H9 (cell line): ENCODE measurements around the gene EPB41L1. TPM values are rescaled to one million over a fixed set of nuclear protein-coding genes. Genes with fewer than 3 reads are reported as not detected.

Experiments used
- DNase-seq: peaks from one replicate; pipeline ENCODE4 v3.0.0-alpha.2; 2017
- H2AFZ ChIP-seq: one replicate; pipeline ENCODE4 v1.6.1; 2013; ENCODE audit warnings: mild to moderate bottlenecking, low read length, control low read depth, moderate library complexity
- H2AK5ac ChIP-seq: 2 replicates; pipeline ENCODE4 v1.6.1; 2013; ENCODE audit warnings: low read length, control low read depth, mixed read lengths; ENCODE audit not compliant: insufficient read length
- H2BK120ac ChIP-seq: one replicate; pipeline ENCODE4 v1.6.1; 2013; ENCODE audit warnings: low read depth, mild to moderate bottlenecking, low read length, control low read depth, inconsistent platforms; ENCODE audit not compliant: poor library complexity, severe bottlenecking
- H2BK12ac ChIP-seq: 2 replicates; pipeline ENCODE4 v1.6.1; 2013; ENCODE audit warnings: low read length, control low read depth, mixed read lengths, low read depth; ENCODE audit not compliant: insufficient read length
- H2BK15ac ChIP-seq: 2 replicates; pipeline ENCODE4 v1.6.1; 2013; ENCODE audit warnings: low read depth, low read length, control low read depth
- H2BK20ac ChIP-seq: one replicate; pipeline ENCODE4 v1.6.1; 2013; ENCODE audit warnings: low read depth, mild to moderate bottlenecking, low read length, control low read depth, inconsistent platforms; ENCODE audit not compliant: poor library complexity, severe bottlenecking
- H2BK5ac ChIP-seq: 2 replicates; pipeline ENCODE4 v1.6.1; 2013; ENCODE audit warnings: low read length, control low read depth, mixed read lengths; ENCODE audit not compliant: insufficient read length
- H3K14ac ChIP-seq: 2 replicates; pipeline ENCODE4 v1.6.1; 2013; ENCODE audit warnings: low read length, control low read depth; ENCODE audit not compliant: insufficient read depth
- H3K18ac ChIP-seq: 2 replicates; pipeline ENCODE4 v1.6.1; 2013; ENCODE audit warnings: low read depth, mild to moderate bottlenecking, mixed read lengths, low read length, control low read depth; ENCODE audit not compliant: insufficient read length
- H3K23ac ChIP-seq: 2 replicates; pipeline ENCODE4 v1.6.1; 2013; ENCODE audit warnings: low read length, control low read depth, mixed read lengths, low read depth; ENCODE audit not compliant: insufficient read length
- H3K23me2 ChIP-seq: 2 replicates; pipeline ENCODE4 v1.6.1; 2013; ENCODE audit warnings: low read depth, mild to moderate bottlenecking, mixed read lengths, low read length, control low read depth; ENCODE audit not compliant: insufficient read length, poor library complexity, severe bottlenecking
- H3K27ac ChIP-seq: 2 replicates; pipeline ENCODE4 v1.5.1; 2013; ENCODE audit warnings: low read length, control low read depth, mixed read lengths, low read depth; ENCODE audit not compliant: insufficient read length
- H3K27me3 ChIP-seq: 2 replicates; pipeline ENCODE4 v1.6.1; 2013; ENCODE audit warnings: low read length, control low read depth, inconsistent platforms; ENCODE audit not compliant: insufficient read depth
- H3K4ac ChIP-seq: 2 replicates; pipeline ENCODE4 v1.6.1; 2013; ENCODE audit warnings: low read depth, mild to moderate bottlenecking, control low read depth, inconsistent platforms, low read length, moderate library complexity
- H3K4me1 ChIP-seq: 2 replicates; pipeline ENCODE4 v1.6.1; 2013; ENCODE audit warnings: low read length, control low read depth, inconsistent platforms; ENCODE audit not compliant: insufficient read depth
- H3K4me2 ChIP-seq: 2 replicates; pipeline ENCODE4 v1.6.1; 2013; ENCODE audit warnings: low read length, control low read depth, mixed read lengths; ENCODE audit not compliant: insufficient read length, insufficient read depth
- H3K56ac ChIP-seq: 2 replicates; pipeline ENCODE4 v1.6.1; 2013; ENCODE audit warnings: low read depth, mild to moderate bottlenecking, mixed read lengths, low read length, control low read depth; ENCODE audit not compliant: insufficient read length
- H3K79me1 ChIP-seq: 2 replicates; pipeline ENCODE4 v1.6.1; 2013; ENCODE audit warnings: low read depth, mild to moderate bottlenecking, moderate library complexity, low read length, control low read depth, inconsistent platforms; ENCODE audit not compliant: insufficient read depth, poor library complexity, severe bottlenecking
- H3K79me2 ChIP-seq: 2 replicates; pipeline ENCODE4 v1.6.1; 2013; ENCODE audit warnings: low read length, control low read depth, inconsistent platforms; ENCODE audit not compliant: insufficient read depth
- H3K9ac ChIP-seq: 2 replicates; pipeline ENCODE4 v1.6.1; 2013; ENCODE audit warnings: low read length, control low read depth, mixed read lengths; ENCODE audit not compliant: insufficient read length; ENCODE audit errors: extremely low read depth
- H3K9me3 ChIP-seq: one replicate; pipeline ENCODE4 v1.6.1; 2013; ENCODE audit warnings: low read depth, low read length, inconsistent platforms; ENCODE audit not compliant: control insufficient read depth
- H3T11ph ChIP-seq: one replicate; pipeline ENCODE4 v1.6.1; 2013; ENCODE audit warnings: mild to moderate bottlenecking, low read length, control low read depth, inconsistent platforms
- H4K20me1 ChIP-seq: one replicate; pipeline ENCODE4 v1.6.1; 2013; ENCODE audit not compliant: control insufficient read depth, insufficient read length, insufficient read depth
- H4K5ac ChIP-seq: 2 replicates; pipeline ENCODE4 v1.6.1; 2013; ENCODE audit warnings: low read depth, mild to moderate bottlenecking, mixed read lengths, low read length, control low read depth; ENCODE audit not compliant: insufficient read length
- H4K8ac ChIP-seq: replicated peaks from 2 replicates; pipeline ENCODE4 v1.6.1; 2013; ENCODE audit warnings: low read length, control low read depth, mixed read lengths, low read depth; ENCODE audit not compliant: insufficient read length
- H4K91ac ChIP-seq: 2 replicates; pipeline ENCODE4 v1.6.1; 2013; ENCODE audit warnings: low read depth, mild to moderate bottlenecking, moderate library complexity, mixed read lengths, low read length, control low read depth; ENCODE audit not compliant: insufficient read length
- H3K27ac Mint-ChIP-seq, 3 experiments: 2 replicates in 2 of 3; 3 replicates in 1 of 3; pipeline ENCODE4 v1.8.0; 2020 to 2021; ENCODE audit warnings: mixed read lengths in 3 of 3, mild to moderate bottlenecking in 1 of 3, moderate library complexity in 1 of 3
- H3K27me3 Mint-ChIP-seq: 2 replicates; pipeline ENCODE4 v1.8.0; 2021; ENCODE audit warnings: low read depth, mild to moderate bottlenecking, moderate library complexity, mixed read lengths
- H3K36me3 Mint-ChIP-seq, 3 experiments: 2 replicates in 2 of 3; 3 replicates in 1 of 3; pipeline ENCODE4 v1.8.0; 2020 to 2021; ENCODE audit warnings: low read depth in 3 of 3, mixed read lengths in 3 of 3; ENCODE audit not compliant: insufficient read depth in 1 of 3
- H3K4me1 Mint-ChIP-seq, 2 experiments: 2 replicates each; pipeline ENCODE4 v1.8.0; 2020; ENCODE audit warnings: mixed read lengths in 2 of 2
- H3K4me3 Mint-ChIP-seq, 2 experiments: 2 replicates in 1 of 2; 3 replicates in 1 of 2; pipeline ENCODE4 v1.8.0; 2020 to 2021; ENCODE audit warnings: mild to moderate bottlenecking in 2 of 2, mixed read lengths in 2 of 2, moderate library complexity in 1 of 2
- H3K9me3 Mint-ChIP-seq, 2 experiments: 2 replicates in 1 of 2; 3 replicates in 1 of 2; pipeline ENCODE4 v1.8.0; 2020; ENCODE audit warnings: mild to moderate bottlenecking in 2 of 2, mixed read lengths in 2 of 2, moderate library complexity in 1 of 2
- WGBS: extraction: QIAGEN DNeasy Blood & Tissue Kit; methylation state at CpG from one replicate; pipeline ENCODE4 v1.1.7; 2013; ENCODE audit warnings: missing lambda C conversion rate, low lambda C conversion rate, mixed read lengths; ENCODE audit not compliant: insufficient read length; ENCODE audit errors: extremely low coverage; 5-methylcytosine and 5-hydroxymethylcytosine counted together
- total RNA-seq: library from RNA; stranded (reverse); gene quantifications from 2 replicates; pipeline ENCODE4 v1.2.1, GENCODE V29; 2021
- TF ChIP-seq, protein P1 (sequence below): fragments of 200-600 bp; sonication (generic); conservative IDR thresholded peaks from 3 replicates; pipeline ENCODE4 v1.8.0; 2021; ENCODE audit warnings: antibody characterized with exemption, mild to moderate bottlenecking

The EPB41L1 gene
- total RNA-seq, 1 experiment from 2014 or later, result 31.1 TPM

DNA sequence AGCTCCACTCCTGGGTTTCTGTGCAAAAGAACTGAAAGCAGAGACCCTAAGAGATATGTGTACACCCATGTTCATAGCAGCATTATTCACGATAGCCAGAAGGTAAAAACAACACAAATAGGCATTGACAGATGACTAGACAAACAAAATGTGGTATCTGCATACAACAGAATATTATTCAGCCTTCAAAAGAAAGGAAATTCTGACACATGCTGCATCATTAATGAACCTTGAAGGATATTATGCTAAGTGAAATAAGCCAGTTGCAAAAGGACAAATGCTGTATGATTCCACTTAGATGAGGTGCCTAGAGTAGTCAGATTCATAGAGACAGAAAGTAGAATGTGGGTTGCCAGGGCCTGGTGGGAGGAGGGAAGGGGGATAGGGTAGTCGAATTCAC, 99.5 kb downstream of the EPB41L1 start:
- H3K4me3 Mint-ChIP-seq, result no peak overlapping the region
- H3K9ac ChIP-seq, result no peak overlapping the region
- peaks cover 7 to 32% (median 28%) of the 10 kb centered on the region in 3 experiments; a peak in 6 of 7 replicates for H3K36me3 Mint-ChIP-seq

More for the DNA sequence above, 99.5 kb downstream of the EPB41L1 start:
- Mint-ChIP-seq H3K4me1 (peaks cover 8 to 14% of the 10 kb centered on the region in 2 experiments), H3K27ac (no peak overlapping the region), H3K27me3 (no peaks in the 10 kb centered on the region), H3K9me3 (no peaks in the 10 kb centered on the region)
- H4K91ac ChIP-seq, result no peak overlapping the region
- no peak overlapping the region for H3K23ac ChIP-seq
- no peak overlapping the region for H3K27ac ChIP-seq
- H4K20me1 ChIP-seq, result no peaks in the 10 kb centered on the region
- no peak overlapping the region for H2BK120ac ChIP-seq
- no peaks in the 10 kb centered on the region; the same call in 1 of the 2 replicates for H3K79me2 ChIP-seq
- WGBS, result no CpG with 5 or more reads among the region's 2 CpGs
- H3K4me1 ChIP-seq, result peaks cover 6% of the 10 kb centered on the region; the same call in 1 of the 2 replicates
- no peak overlapping the region for H4K5ac ChIP-seq
- no peaks in the 10 kb centered on the region for H3K23me2 ChIP-seq
- H3K9me3 ChIP-seq, result no peaks in the 10 kb centered on the region
- no peak overlapping the region for H3K14ac ChIP-seq
- no peak for DNase-seq
- H3K18ac ChIP-seq, result no peak overlapping the region
- no peaks in the 10 kb centered on the region for H3K27me3 ChIP-seq
- H2BK15ac ChIP-seq, result no peak overlapping the region
- H3T11ph ChIP-seq, result no peak overlapping the region
- no peak overlapping the region for H2AK5ac ChIP-seq
- no peak overlapping the region for H2BK20ac ChIP-seq
- TF ChIP-seq, protein P1, sequence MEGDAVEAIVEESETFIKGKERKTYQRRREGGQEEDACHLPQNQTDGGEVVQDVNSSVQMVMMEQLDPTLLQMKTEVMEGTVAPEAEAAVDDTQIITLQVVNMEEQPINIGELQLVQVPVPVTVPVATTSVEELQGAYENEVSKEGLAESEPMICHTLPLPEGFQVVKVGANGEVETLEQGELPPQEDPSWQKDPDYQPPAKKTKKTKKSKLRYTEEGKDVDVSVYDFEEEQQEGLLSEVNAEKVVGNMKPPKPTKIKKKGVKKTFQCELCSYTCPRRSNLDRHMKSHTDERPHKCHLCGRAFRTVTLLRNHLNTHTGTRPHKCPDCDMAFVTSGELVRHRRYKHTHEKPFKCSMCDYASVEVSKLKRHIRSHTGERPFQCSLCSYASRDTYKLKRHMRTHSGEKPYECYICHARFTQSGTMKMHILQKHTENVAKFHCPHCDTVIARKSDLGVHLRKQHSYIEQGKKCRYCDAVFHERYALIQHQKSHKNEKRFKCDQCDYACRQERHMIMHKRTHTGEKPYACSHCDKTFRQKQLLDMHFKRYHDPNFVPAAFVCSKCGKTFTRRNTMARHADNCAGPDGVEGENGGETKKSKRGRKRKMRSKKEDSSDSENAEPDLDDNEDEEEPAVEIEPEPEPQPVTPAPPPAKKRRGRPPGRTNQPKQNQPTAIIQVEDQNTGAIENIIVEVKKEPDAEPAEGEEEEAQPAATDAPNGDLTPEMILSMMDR, result no peak
- H2BK5ac ChIP-seq, result no peak overlapping the region
- H3K4me2 ChIP-seq, result no peak overlapping the region
- H2BK12ac ChIP-seq, result no peak overlapping the region
- no peaks in the 10 kb centered on the region for H3K79me1 ChIP-seq
- H4K8ac ChIP-seq, result no peak overlapping the region
- H2AFZ ChIP-seq, result no peak overlapping the region
- no peak overlapping the region for H3K4ac ChIP-seq
- H3K56ac ChIP-seq, result no peak overlapping the region
